H1 (cell line): ENCODE data around the gene PKD2. TPM values are rescaled to one million over a fixed set of nuclear protein-coding genes. Genes with fewer than 3 reads are reported as not detected.

Source experiments
- CTCF ChIA-PET: fragments of 300-600 bp; sonication (Branson Sonifier 250); formaldehyde crosslinking; loops from one replicate; lab custom pipeline; 2021; ENCODE audit not compliant: partially characterized antibody; lab: Charles Lee
- POLR2A ChIA-PET: fragments of 300-600 bp; sonication (Branson Sonifier 250); formaldehyde crosslinking; loops from one replicate; lab custom pipeline; 2021; ENCODE audit warnings: inconsistent platforms; ENCODE audit not compliant: partially characterized antibody; lab: Charles Lee
- DNase-seq, 2 experiments: peaks; one replicate each; pipeline versions ENCODE4 v3.0.0 to v3.0.0-alpha.2; 2010 to 2022; ENCODE audit warnings: low spot score in 2 of 2, low read depth in 1 of 2, mixed read lengths in 1 of 2
- FAIRE-seq: peaks from 2 replicates; lab custom pipeline; 2011; peaks lifted over from hg19 to GRCh38; lab: Jason Lieb, UNC
- H2AFZ ChIP-seq: 2 replicates; pipeline ENCODE4 v1.8.1; 2012; ENCODE audit warnings: low read length, inconsistent platforms
- H2AK5ac ChIP-seq: 2 replicates; pipeline ENCODE4 v1.6.1; 2013; ENCODE audit warnings: low read depth, low read length
- H2BK120ac ChIP-seq: replicated peaks from 2 replicates; pipeline ENCODE3; 2013; ENCODE audit warnings: low read depth, low read length, inconsistent platforms
- H2BK12ac ChIP-seq: 2 replicates; pipeline ENCODE4 v1.6.1; 2013; ENCODE audit warnings: low read depth, low read length
- H2BK15ac ChIP-seq: 2 replicates; pipeline ENCODE4 v1.6.1; 2013; ENCODE audit warnings: low read length
- H2BK20ac ChIP-seq: 2 replicates; pipeline ENCODE4 v1.6.1; 2013; ENCODE audit warnings: low read length
- H2BK5ac ChIP-seq: 2 replicates; pipeline ENCODE4 v1.6.1; 2013; ENCODE audit warnings: low read depth, low read length
- H3K14ac ChIP-seq: 2 replicates; pipeline ENCODE4 v1.6.1; 2013; ENCODE audit warnings: inconsistent platforms; ENCODE audit not compliant: insufficient read length
- H3K18ac ChIP-seq: 2 replicates; pipeline ENCODE4 v1.6.1; 2013; ENCODE audit warnings: low read length; ENCODE audit errors: extremely low read depth
- H3K23ac ChIP-seq: 2 replicates; pipeline ENCODE4 v1.6.1; 2013; ENCODE audit warnings: inconsistent platforms; ENCODE audit not compliant: insufficient read length
- H3K23me2 ChIP-seq: 2 replicates; pipeline ENCODE4 v1.6.1; 2013; ENCODE audit warnings: low read depth, low read length
- H3K27ac ChIP-seq: 2 replicates; pipeline ENCODE4 v1.6.1; 2011; ENCODE audit warnings: low read depth, low read length, inconsistent platforms
- H3K27me3 ChIP-seq, 4 experiments: replicated peaks in 1 of 4; 1 replicate in 1 of 4; 2 replicates in 3 of 4; pipeline versions ENCODE4 v1.6.1 to v1.8.1; 2011 to 2013; ENCODE audit warnings: low read length in 3 of 4, mild to moderate bottlenecking in 3 of 4, inconsistent platforms in 2 of 4, mixed read lengths in 2 of 4, moderate library complexity in 1 of 4; ENCODE audit not compliant: control insufficient read depth in 3 of 4, insufficient read depth in 3 of 4; ENCODE audit errors: extremely low read depth in 1 of 4
- H3K36me3 ChIP-seq, 4 experiments: 2 replicates each; pipeline versions ENCODE4 v1.6.1 to v1.8.1; 2011 to 2013; ENCODE audit warnings: mild to moderate bottlenecking in 4 of 4, low read length in 3 of 4, moderate library complexity in 2 of 4, control low read depth in 1 of 4, inconsistent platforms in 1 of 4; ENCODE audit not compliant: insufficient read depth in 4 of 4, control insufficient read depth in 2 of 4
- H3K4ac ChIP-seq: replicated peaks from 2 replicates; pipeline ENCODE3; 2013; ENCODE audit warnings: low read length, low read depth, mixed read lengths, inconsistent platforms; ENCODE audit not compliant: insufficient read length
- H3K4me1 ChIP-seq, 4 experiments: replicated peaks in 1 of 4; 1 replicate in 1 of 4; 2 replicates in 3 of 4; pipeline versions ENCODE4 v1.6.1 to v1.8.1; 2011 to 2013; ENCODE audit warnings: low read length in 3 of 4, inconsistent platforms in 2 of 4, mixed read lengths in 1 of 4; ENCODE audit not compliant: insufficient read depth in 4 of 4, control insufficient read depth in 3 of 4
- H3K4me2 ChIP-seq, 2 experiments: 2 replicates each; pipeline versions ENCODE4 v1.6.1 to v1.8.1; 2011 to 2013; ENCODE audit warnings: low read depth in 2 of 2, low read length in 2 of 2, control low read depth in 1 of 2, inconsistent platforms in 1 of 2, mild to moderate bottlenecking in 1 of 2; ENCODE audit not compliant: insufficient read depth in 1 of 2
- H3K4me3 ChIP-seq, 4 experiments: fragments of 200-600, 300-600 bp in 1 of 4; sonication (generic), shearing (Covaris generic), sonication (Bioruptor Twin) in 1 of 4; 2 replicates each; pipeline versions ENCODE4 v1.5.1 to v1.8.1; 2011 to 2016; ENCODE audit warnings: low read length in 4 of 4, low read depth in 3 of 4, control low read depth in 2 of 4, inconsistent platforms in 2 of 4, mild to moderate bottlenecking in 2 of 4, mixed read lengths in 1 of 4, moderate library complexity in 1 of 4; ENCODE audit not compliant: insufficient read depth in 2 of 4; ENCODE audit errors: extremely low read depth in 1 of 4
- H3K56ac ChIP-seq: replicated peaks from 2 replicates; pipeline ENCODE3; 2013; ENCODE audit warnings: low read depth, mild to moderate bottlenecking, mixed read lengths, low read length, inconsistent platforms; ENCODE audit not compliant: insufficient read length
- H3K79me1 ChIP-seq: 2 replicates; pipeline ENCODE4 v1.6.1; 2013; ENCODE audit warnings: low read depth, low read length, control low read depth
- H3K79me2 ChIP-seq, 2 experiments: 2 replicates each; pipeline versions ENCODE4 v1.6.1 to v1.8.1; 2012 to 2013; ENCODE audit warnings: low read length in 2 of 2, mild to moderate bottlenecking in 2 of 2, inconsistent platforms in 1 of 2; ENCODE audit not compliant: insufficient read depth in 2 of 2, control insufficient read depth in 1 of 2
- H3K9ac ChIP-seq, 4 experiments: replicated peaks in 1 of 4; 1 replicate in 1 of 4; 2 replicates in 3 of 4; pipeline versions ENCODE4 v1.6.1 to v1.8.1; 2011 to 2013; ENCODE audit warnings: low read depth in 3 of 4, low read length in 3 of 4, control low read depth in 2 of 4, mild to moderate bottlenecking in 2 of 4, moderate library complexity in 2 of 4, inconsistent platforms in 1 of 4; ENCODE audit errors: extremely low read depth in 1 of 4
- H3K9me3 ChIP-seq, 2 experiments: 2 replicates each; pipeline versions ENCODE4 v1.6.1 to v1.8.1; 2012 to 2013; ENCODE audit warnings: mild to moderate bottlenecking in 2 of 2, moderate library complexity in 2 of 2, control low read depth in 1 of 2, inconsistent platforms in 1 of 2, low read depth in 1 of 2, low read length in 1 of 2, mixed read lengths in 1 of 2; ENCODE audit not compliant: insufficient read depth in 2 of 2
- H4K20me1 ChIP-seq, 2 experiments: replicated peaks in 1 of 2; 2 replicates each; pipeline versions ENCODE3 to v1.8.1; 2011 to 2013; ENCODE audit warnings: inconsistent platforms in 2 of 2, low read length in 2 of 2, mild to moderate bottlenecking in 1 of 2; ENCODE audit not compliant: insufficient read depth in 2 of 2, control insufficient read depth in 1 of 2
- H4K5ac ChIP-seq: 2 replicates; pipeline ENCODE4 v1.6.1; 2013; ENCODE audit warnings: low read length, low read depth, mixed read lengths, inconsistent platforms; ENCODE audit not compliant: insufficient read length
- H4K8ac ChIP-seq: 2 replicates; pipeline ENCODE4 v1.8.0; 2013; ENCODE audit warnings: mild to moderate bottlenecking, moderate library complexity, low read length, inconsistent platforms; ENCODE audit not compliant: insufficient read depth; ENCODE audit errors: extremely low read depth
- H4K91ac ChIP-seq: replicated peaks from 2 replicates; pipeline ENCODE3; 2013; ENCODE audit warnings: low read length, mixed read lengths, inconsistent platforms; ENCODE audit not compliant: insufficient read length
- ASH2L ChIP-seq: fragments of 200-600, 300-600 bp; sonication (generic); IDR thresholded peaks from one replicate; pipeline ENCODE4 v1.7.1; 2017; ENCODE audit warnings: low read length
- BACH1 ChIP-seq: IDR thresholded peaks from 2 replicates; pipeline ENCODE4 v1.6.1; 2012; ENCODE audit warnings: low read length, improper control_type of control experiment
- HDAC2 ChIP-seq, 2 experiments: fragments of 300-600 bp in 1 of 2; sonication (generic) in 1 of 2; IDR thresholded peaks; 2 replicates each; pipeline ENCODE4 v1.6.1; 2011 to 2012; ENCODE audit warnings: low read depth in 2 of 2, low read length in 2 of 2, mild to moderate bottlenecking in 2 of 2, moderate library complexity in 2 of 2, borderline replicate concordance in 1 of 2, inconsistent platforms in 1 of 2
- JUND ChIP-seq: IDR thresholded peaks from 2 replicates; pipeline ENCODE4 v1.6.1; 2011; ENCODE audit warnings: mild to moderate bottlenecking, improper control_type of control experiment, low read length
- KDM4A ChIP-seq: IDR thresholded peaks from one replicate; pipeline ENCODE4 v1.7.1; 2012; ENCODE audit warnings: low read depth, mild to moderate bottlenecking, moderate library complexity, low read length, inconsistent platforms; ENCODE audit not compliant: severe bottlenecking
- POLR2A ChIP-seq, 2 experiments: IDR thresholded peaks; 1 replicate in 1 of 2; 2 replicates in 1 of 2; pipeline ENCODE4 v1.6.1; 2011; ENCODE audit warnings: low read depth in 2 of 2, low read length in 2 of 2, mild to moderate bottlenecking in 2 of 2; ENCODE audit errors: control extremely low read depth in 1 of 2
- SIN3A ChIP-seq, 2 experiments: IDR thresholded peaks in 1 of 2; conservative IDR thresholded peaks in 1 of 2; 2 replicates each; pipeline ENCODE4 v1.6.1; 2011 to 2012; ENCODE audit warnings: low read length in 2 of 2, improper control_type of control experiment in 1 of 2, low read depth in 1 of 2, mild to moderate bottlenecking in 1 of 2
- TEAD4 ChIP-seq: IDR thresholded peaks from 2 replicates; pipeline ENCODE4 v1.6.1; 2012; ENCODE audit warnings: low read depth, low read length, inconsistent platforms, mixed read lengths
- YY1 ChIP-seq: IDR thresholded peaks from 2 replicates; pipeline ENCODE4 v1.6.1; 2011; ENCODE audit warnings: low read depth, mild to moderate bottlenecking, low read length
- WGBS, 2 experiments: shearing (Covaris generic) in 1 of 2; methylation state at CpG; one replicate each; pipeline versions ENCODE4 v1.1.6 to v1.1.7; 2013 to 2015; ENCODE audit warnings: low lambda C conversion rate in 2 of 2, mixed read lengths in 2 of 2, inconsistent platforms in 1 of 2, low coverage in 1 of 2, missing lambda C conversion rate in 1 of 2; ENCODE audit not compliant: insufficient replicate concordance in 2 of 2, insufficient coverage in 1 of 2, insufficient read length in 1 of 2; ENCODE audit errors: extremely low coverage in 1 of 2, missing lambda C conversion rate in 1 of 2; 5-methylcytosine and 5-hydroxymethylcytosine counted together
- polyA plus RNA-seq, 7 experiments: library from polyadenylated mRNA; depleted of rRNA in 3 of 7; stranded (reverse) in 5 of 7; unstranded in 2 of 7; fragments of >200 nt in 5 of 7; fragments of 200-250 nt in 2 of 7; gene quantifications; 1 replicate in 5 of 7; 2 replicates in 1 of 7; 4 replicates in 1 of 7; pipeline versions ENCODE4 v1.2.1 to v1.2.3, GENCODE V29; 2011 to 2013; ENCODE audit warnings: missing spikeins in 2 of 7, mixed read lengths in 2 of 7
- total RNA-seq: library from RNA; stranded (reverse); fragmentation: NEBNext Ultra II Directional; extraction: Animal tissue kit (Norgen Biotek cat#: 25700); gene quantifications from 2 replicates; pipeline ENCODE4 v1.2.1, GENCODE V29; 2021
- TF ChIP-seq, protein P1 (sequence below): IDR thresholded peaks from 2 replicates; pipeline ENCODE4 v1.6.1; 2011; ENCODE audit warnings: low read depth, mild to moderate bottlenecking, low read length; ENCODE audit not compliant: insufficient read depth

Gene PKD2
- total and polyA plus RNA-seq, 2 of the 8 experiments (the other 6 are each of a cell fraction or from before 2014, with no cell fraction given): 16.0 to 32.0 TPM

- H2BK15ac ChIP-seq: no peak overlapping the region
- H3K27ac ChIP-seq: peak overlapping the region; percentile 46
- H3K9ac ChIP-seq: peak overlapping the region; percentile 67 to 97 (median 76)
- H3K79me2 ChIP-seq: peaks cover 4 to 52% of the 10 kb centered on the region in 2 experiments; a peak in 3 of 4 replicates
- peak overlapping the region; percentile 42; the same call in 1 of the 2 replicates for H3K18ac ChIP-seq
- peaks cover 7 to 13% of the 10 kb centered on the region in 2 experiments for H4K20me1 ChIP-seq
- H4K5ac ChIP-seq: no peak overlapping the region
- peaks cover 5% of the 10 kb centered on the region for H3K79me1 ChIP-seq
- peak in 1 of 2 experiments; percentile 64 for DNase-seq
- peak overlapping the region; percentile 77 to 84 (median 79) for H3K4me3 ChIP-seq
- H2AFZ ChIP-seq: no peak overlapping the region
- WGBS, 2 experiments: 1% methylated on average over 36 of the region's 51 CpGs; no CpG with 5 or more reads in 1 of the 2 experiments
- peaks cover 9% of the 10 kb centered on the region; the same call in 1 of the 2 replicates for H3K23me2 ChIP-seq
- CTCF ChIA-PET: no interaction called here
- 0 out of 2 replicates have a peak overlapping the region, but pooled peaks have one; percentile 74 for H2BK5ac ChIP-seq
- TF ChIP-seq JUND: no peak
- TF ChIP-seq ASH2L: peak; percentile 80
- peak; percentile 82 for TF ChIP-seq TEAD4
- peak; percentile 31 to 33; a peak in 2 of 3 replicates for TF ChIP-seq POLR2A (IDR thresholded peaks at IDR 0.05; ENCODE audit: control extremely low read depth in 1 of 2, low read depth in 2 of 2, low read length in 2 of 2)
- no peak; the same call in 1 of the 2 replicates for TF ChIP-seq BACH1
- peak in 1 of 2 experiments; percentile 71; a peak in 1 of 4 replicates for TF ChIP-seq HDAC2 (IDR thresholded peaks at IDR 0.05; ENCODE audit: borderline replicate concordance in 1 of 2, low read depth in 2 of 2, low read length in 2 of 2)
- peak; percentile 89 for TF ChIP-seq KDM4A
- TF ChIP-seq, protein P1, sequence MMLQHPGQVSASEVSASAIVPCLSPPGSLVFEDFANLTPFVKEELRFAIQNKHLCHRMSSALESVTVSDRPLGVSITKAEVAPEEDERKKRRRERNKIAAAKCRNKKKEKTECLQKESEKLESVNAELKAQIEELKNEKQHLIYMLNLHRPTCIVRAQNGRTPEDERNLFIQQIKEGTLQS: no peak
- TF ChIP-seq SIN3A (conservative IDR thresholded peaks at IDR 0.05 in 1 of 2, IDR thresholded peaks at IDR 0.05 in 1 of 2; ENCODE audit: low read depth in 1 of 2, low read length in 2 of 2): 0 out of 4 replicates have a peak, but pooled peaks of 1 of the 2 experiments have one; percentile 11
- TF ChIP-seq YY1: peak; percentile 69; the same call in 1 of the 2 replicates
- TF ChIP-seq, all 59 proteins: peak for 7
- FAIRE-seq: no peak
- Histone ChIP-seq H3K4me1 (peaks cover 0 to 9% (median 7%) of the 10 kb centered on the region in 4 experiments; a peak in 5 of 7 replicates), H2AK5ac (no peak overlapping the region), H3K23ac (no peak overlapping the region), H3K9me3 (no peaks in the 10 kb centered on the region), H2BK20ac (no peak overlapping the region), H3K27me3 (peaks cover 0 to 4% (median 0%) of the 10 kb centered on the region in 4 experiments; a peak in 3 of 7 replicates), H3K4ac (no peak overlapping the region), H4K91ac (no peak overlapping the region), H3K56ac (no peak overlapping the region), H2BK12ac (no peak overlapping the region), H3K36me3 (no peaks in the 10 kb centered on the region), H4K8ac (peak overlapping the region; percentile 95), H2BK120ac (no peak overlapping the region), H3K4me2 (peak overlapping the region; percentile 71 to 83), H3K14ac (no peak overlapping the region)
- POLR2A ChIA-PET: interaction anchor here (0.6 to 1.8 kb wide), 7 partner anchors 9 to 145 kb away, joined by 3 to 5 read pairs (median 3); partner anchors contain the start of gene SPP1
Observed at GRCh38 chr4:88008122-88008742, 797 bp downstream of the PKD2 start.
